ENCODE data around the gene PCOLCE2.

PCOLCE2 gene

DNA sequence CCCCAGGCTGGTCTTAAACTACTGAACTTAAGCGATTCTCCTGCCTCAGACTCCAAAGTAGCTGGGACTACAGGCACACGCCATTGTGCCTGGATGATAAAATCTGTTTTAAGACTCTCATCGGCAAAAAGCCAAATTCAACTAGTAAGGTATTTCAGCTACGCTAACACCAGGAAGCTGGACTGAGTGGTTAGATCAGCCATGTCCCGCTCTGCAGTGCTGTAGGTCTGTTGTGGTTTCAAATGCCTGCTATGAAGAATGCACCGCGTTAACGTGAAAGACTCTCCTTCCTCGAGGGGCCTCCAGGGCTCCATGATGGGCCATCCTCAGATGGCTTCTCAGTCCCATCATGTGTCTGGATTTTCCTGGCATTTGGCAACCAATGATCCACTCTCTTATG lies 70.2 kb downstream of the PCOLCE2 start:
- DNase-seq (ENCODE audit: insufficient read length, low spot score) (no peak), FAIRE-seq (no peak)

- no peak for FAIRE-seq
- DNase-seq (ENCODE audit: insufficient read length, low spot score): no peak
Measured at GRCh38 chr3:142817897-142818296, 71.0 kb downstream of the PCOLCE2 start.

DNA sequence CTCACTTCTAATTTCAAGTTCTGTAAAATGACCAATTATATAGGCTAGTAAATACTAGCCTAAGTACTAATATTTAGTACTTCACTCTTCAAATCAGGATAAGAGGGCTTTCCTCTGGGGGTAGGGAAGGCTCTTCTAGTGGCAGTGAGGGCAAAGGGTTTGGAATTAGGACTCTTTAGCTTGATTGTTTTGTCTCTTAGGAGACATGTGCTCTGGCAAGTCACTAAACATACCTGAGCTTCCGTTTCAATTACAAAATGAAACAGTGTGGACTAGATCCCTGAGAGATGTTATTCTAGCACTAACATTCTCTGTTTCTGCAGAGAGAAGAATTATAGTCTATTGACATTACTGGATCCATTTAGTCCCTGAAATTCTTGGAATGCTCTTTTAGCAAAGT lies 71.5 kb downstream of the PCOLCE2 start:
- DNase-seq (ENCODE audit: insufficient read length, low spot score): no peak
- FAIRE-seq: no peak

DNA sequence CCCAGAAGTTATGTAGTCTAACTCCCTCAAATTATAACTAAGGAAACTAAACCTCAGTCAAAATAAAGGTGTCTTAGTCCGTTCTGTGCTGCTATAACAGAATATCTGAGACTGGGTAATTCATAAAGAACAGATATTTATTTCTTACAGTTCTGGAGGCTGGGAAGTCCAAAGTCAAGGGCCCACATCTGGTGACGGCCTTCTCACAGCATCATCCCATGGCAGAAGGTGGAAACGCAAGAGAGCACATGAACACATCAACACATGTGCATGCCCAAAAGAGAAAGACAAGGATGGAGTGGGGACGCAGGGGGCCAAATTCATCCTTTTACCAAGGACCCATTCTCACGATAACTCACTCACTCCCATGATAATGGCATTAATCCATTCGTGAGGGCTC lies 73.1 kb downstream of the PCOLCE2 start:
- FAIRE-seq: no peak
- no peak for DNase-seq (ENCODE audit: insufficient read length, low spot score)

DNA sequence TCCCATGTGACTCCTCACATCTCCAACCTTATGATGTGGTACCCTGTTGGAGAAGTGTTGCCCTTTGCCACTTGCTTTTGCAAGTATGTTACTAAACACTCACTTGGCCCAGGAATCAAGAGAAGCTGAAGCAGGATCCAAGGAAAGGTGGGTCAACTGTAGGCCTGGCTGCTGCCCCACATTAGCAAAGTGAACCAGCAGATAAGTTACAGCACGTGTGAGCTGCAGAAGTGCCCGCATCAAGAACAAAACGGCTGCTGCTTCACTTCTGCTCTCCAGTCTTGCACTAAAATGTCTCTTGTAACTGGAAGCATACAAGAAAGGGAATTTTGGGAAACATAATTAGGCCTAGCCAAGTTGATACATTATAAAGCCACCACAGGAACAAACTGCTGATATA lies 79.6 kb downstream of the PCOLCE2 start:
- DNase-seq (ENCODE audit: insufficient read length, low spot score) (no peak), FAIRE-seq (no peak)

GRCh38 chr3:142808103-142808917 lies 80.6 kb downstream of the PCOLCE2 start:
- DNase-seq (ENCODE audit: insufficient read length, low spot score): peak; percentile 35
- peak; percentile 84 for FAIRE-seq

- no peak for DNase-seq (ENCODE audit: insufficient read length, low spot score)
- no peak for FAIRE-seq
Measured at GRCh38 chr3:142802891-142803290, 86.0 kb downstream of the PCOLCE2 start.

DNA sequence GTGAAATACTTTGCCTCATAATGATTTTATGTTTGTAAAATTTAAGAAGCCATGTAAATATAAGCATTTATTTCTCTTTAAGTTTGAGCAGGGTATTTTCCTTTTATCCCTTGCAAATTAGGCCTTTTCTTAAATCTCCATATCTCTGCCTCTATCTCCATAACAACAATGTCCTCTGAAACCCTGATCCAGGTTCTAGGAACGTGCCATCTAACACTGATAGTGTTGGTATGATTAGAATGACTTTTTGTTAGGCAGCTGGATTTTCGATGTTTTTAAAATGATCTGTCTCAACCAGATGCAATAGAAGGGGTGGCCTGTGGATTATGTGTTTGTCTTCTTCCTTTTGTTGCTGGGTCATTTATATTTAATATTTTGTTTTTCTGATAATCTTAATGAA lies 87.1 kb downstream of the PCOLCE2 start:
- FAIRE-seq (no peak), DNase-seq (ENCODE audit: insufficient read length, low spot score) (no peak)

DNA sequence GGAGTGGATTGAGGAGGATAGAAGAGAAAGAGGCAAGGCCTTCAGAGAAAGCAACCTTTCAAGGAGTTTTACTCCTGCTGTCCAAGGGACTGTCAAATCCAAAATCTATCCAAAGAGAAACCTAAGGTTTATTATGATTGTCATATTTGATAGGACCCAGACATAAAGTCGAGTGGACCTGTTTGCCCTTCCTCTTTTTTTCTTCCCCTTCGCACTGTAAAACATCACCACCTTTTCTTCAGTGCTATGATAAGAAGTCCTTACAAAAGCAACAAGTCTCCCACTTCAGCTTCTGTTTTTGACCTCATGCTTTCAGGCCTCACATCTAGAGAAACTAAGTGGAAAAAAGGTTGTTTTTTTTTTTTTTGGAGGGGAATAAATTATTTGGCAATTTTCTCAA lies 92.1 kb downstream of the PCOLCE2 start:
- DNase-seq (ENCODE audit: insufficient read length, low spot score) (no peak), FAIRE-seq (no peak)

DNA sequence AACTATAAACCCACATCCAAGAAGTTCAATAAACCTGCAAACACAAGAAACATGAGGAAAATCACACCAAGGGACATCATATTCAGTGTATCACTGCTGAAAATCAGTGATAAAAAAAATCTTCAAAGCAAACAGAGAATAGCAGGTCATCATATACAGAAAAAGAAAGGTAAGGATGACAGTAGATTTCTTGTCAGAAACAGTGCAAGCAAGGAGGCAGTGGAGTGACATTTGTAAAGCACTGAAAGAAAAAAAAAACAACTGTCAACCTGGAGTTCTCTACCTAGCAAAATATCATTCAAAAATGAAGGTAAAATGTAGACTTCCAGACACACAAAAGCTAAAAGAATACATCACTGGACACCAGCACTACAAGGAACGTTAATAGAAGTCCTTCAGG lies 93.6 kb downstream of the PCOLCE2 start:
- FAIRE-seq: no peak

DNA sequence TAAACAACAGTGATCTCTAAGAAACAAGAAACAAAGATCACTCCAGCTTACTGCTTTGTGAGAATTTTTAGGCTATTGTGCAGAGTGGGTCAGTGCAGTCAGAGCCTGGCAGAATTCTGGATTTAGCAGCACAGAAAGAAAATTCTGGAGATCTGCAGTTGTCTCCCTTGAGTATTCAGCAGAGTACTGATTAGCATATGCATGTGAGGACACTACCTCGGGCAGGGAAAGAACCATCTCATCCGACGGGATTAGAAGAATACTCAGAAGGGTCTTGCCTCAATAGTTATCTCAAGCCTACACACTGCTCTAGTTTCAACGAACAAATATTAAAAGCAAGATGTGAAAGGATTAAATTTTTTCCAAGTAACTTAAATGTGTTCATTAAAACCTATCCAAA lies 94.4 kb downstream of the PCOLCE2 start:
- DNase-seq (ENCODE audit: insufficient read length, low spot score): no peak

More for the DNA sequence above, 93.6 kb downstream of the PCOLCE2 start:
- no peak for DNase-seq (ENCODE audit: insufficient read length, low spot score)

DNA sequence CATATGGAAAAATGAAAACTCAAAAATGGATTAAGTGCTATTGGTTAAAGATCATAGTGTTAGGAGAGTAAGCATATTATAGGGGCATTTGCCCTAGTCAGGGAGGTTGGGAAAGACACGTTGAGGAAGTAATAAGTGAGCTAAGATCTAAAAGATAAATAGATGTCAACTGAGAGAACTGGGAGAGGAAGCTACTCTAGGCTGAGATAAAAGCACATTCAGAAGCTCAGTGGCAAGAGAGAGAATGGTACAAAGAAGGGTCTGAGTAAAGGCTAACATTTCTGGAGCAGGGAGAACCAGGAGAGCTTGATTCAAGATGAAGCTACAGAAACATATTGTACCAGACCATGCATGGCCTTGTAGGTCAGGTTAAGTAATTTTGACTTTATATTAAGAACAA lies 101.2 kb downstream of the PCOLCE2 start:
- no peak for DNase-seq (ENCODE audit: insufficient read length, low spot score)
- no peak for FAIRE-seq

More for the DNA sequence above, 94.4 kb downstream of the PCOLCE2 start:
- FAIRE-seq: no peak

GRCh38 chr3:142785996-142786395 lies 102.9 kb downstream of the PCOLCE2 start:
- DNase-seq (ENCODE audit: insufficient read length, low spot score) (no peak), FAIRE-seq (no peak)

DNA sequence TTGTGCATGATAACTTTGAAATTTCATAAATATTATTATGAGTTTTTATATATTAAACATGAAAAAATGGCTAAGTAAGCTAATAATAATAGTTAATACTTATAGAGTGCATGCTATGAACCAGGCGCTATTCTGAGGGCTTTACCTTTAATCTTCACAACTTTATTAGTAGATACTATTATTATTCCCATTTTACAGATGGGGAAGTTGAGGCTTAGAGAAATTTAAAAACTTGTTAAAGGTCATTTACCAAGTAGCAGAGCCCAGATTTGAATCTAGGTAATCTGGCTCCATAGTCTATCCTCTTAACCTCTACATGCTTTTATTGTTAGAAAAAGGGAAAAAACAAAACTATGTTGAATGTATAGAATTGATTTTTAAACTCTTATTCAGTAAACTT lies 104.7 kb downstream of the PCOLCE2 start:
- FAIRE-seq (no peak), DNase-seq (ENCODE audit: insufficient read length, low spot score) (no peak)

GRCh38 chr3:142782616-142783015 lies 106.3 kb downstream of the PCOLCE2 start:
- FAIRE-seq (no peak), DNase-seq (ENCODE audit: insufficient read length, low spot score) (no peak)

DNA sequence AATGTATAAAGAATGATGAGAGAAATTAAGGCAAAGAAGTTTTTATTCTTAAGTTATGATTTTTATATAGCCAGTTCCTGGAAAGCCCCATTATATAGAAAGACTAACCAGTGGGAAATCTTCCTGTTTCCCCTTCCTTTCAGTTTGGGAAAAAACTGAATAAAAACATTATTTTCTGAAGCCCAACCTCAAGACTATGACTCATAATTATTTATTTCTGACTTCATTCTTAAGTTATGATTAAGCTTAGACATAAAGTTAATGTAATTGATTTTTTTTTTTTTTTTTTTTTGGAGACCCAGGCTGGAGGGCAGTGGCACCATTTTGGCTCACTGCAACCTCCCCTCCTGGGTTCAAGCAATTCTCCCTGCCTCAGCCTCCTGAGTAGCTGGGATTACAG lies 109.3 kb downstream of the PCOLCE2 start:
- FAIRE-seq: no peak

DNA sequence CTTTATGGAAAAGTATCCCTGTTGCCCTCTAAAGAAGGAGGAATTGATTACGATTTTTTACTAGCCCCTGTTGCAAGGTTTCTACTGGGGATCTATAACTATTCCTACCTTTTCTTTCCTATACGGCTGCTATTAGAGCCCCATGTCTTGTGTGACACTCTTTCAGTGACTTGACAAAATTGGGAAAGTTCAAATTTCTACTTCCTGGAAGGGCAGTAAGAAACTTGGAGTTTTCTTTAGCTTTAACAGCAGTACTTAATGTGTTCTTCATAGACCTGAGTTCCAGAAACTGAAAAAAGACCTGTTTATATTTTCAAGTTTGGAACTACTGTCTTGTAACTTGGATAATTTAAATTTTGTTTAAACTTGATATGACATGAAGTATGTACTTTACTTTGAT lies 110.3 kb downstream of the PCOLCE2 start:
- FAIRE-seq (no peak), DNase-seq (ENCODE audit: insufficient read length, low spot score) (no peak)

More for the DNA sequence above, 109.3 kb downstream of the PCOLCE2 start:
- DNase-seq (ENCODE audit: insufficient read length, low spot score): no peak

GRCh38 chr3:142777927-142778326 lies 111.0 kb downstream of the PCOLCE2 start:
- DNase-seq (ENCODE audit: insufficient read length, low spot score): no peak
- FAIRE-seq: no peak

DNA sequence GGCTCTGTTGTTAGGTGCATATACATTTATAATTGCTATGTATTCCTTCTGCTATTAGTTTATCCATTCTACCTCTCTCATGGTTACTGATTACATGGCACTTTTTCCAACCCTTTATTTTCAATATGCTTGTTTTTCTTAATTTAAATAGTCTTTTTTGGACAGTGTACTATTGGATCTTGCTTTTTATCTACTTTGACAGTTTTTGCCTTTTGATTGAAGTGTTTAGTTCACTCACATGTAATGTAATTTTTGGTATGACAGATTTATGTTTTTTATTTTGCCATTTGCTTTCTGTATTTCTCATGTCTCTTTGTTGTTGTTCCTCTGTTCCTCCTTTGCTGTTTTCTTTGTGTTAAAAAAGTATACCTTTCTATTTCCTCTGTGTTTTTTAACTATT lies 120.5 kb downstream of the PCOLCE2 start:
- DNase-seq (ENCODE audit: insufficient read length, low spot score) (no peak), FAIRE-seq (no peak)
